GM12892 (cell line): Measurements from ENCODE around the gene LYPLAL1.
"Not testable (repeated sequence)": the region's sequence is repeated elsewhere in the genome, so short reads cannot be mapped to it uniquely, and the experiment has no call there.

Source experiments
- DNase-seq: peaks from one replicate; pipeline ENCODE4 v3.0.0; 2011; ENCODE audit not compliant: insufficient read length
- FAIRE-seq: peaks from 2 replicates; lab custom pipeline; 2011; peaks lifted over from hg19 to GRCh38; lab: Jason Lieb, UNC
- POLR2A ChIP-seq: IDR thresholded peaks from 2 replicates; pipeline ENCODE4 v1.6.1; 2011; ENCODE audit warnings: low read depth, low read length, control low read depth
- POLR2AphosphoS5 ChIP-seq: IDR thresholded peaks from 2 replicates; pipeline ENCODE4 v1.6.1; 2011; ENCODE audit warnings: low read depth, low read length, control low read depth
- TAF1 ChIP-seq: IDR thresholded peaks from 2 replicates; pipeline ENCODE4 v1.6.1; 2011; ENCODE audit warnings: low read depth, mild to moderate bottlenecking, control low read depth, low read length, borderline replicate concordance

LYPLAL1 gene

GRCh38 chr1:219188331-219188803 lies 14.7 kb downstream of the LYPLAL1 start:
- no peak for DNase-seq

DNA sequence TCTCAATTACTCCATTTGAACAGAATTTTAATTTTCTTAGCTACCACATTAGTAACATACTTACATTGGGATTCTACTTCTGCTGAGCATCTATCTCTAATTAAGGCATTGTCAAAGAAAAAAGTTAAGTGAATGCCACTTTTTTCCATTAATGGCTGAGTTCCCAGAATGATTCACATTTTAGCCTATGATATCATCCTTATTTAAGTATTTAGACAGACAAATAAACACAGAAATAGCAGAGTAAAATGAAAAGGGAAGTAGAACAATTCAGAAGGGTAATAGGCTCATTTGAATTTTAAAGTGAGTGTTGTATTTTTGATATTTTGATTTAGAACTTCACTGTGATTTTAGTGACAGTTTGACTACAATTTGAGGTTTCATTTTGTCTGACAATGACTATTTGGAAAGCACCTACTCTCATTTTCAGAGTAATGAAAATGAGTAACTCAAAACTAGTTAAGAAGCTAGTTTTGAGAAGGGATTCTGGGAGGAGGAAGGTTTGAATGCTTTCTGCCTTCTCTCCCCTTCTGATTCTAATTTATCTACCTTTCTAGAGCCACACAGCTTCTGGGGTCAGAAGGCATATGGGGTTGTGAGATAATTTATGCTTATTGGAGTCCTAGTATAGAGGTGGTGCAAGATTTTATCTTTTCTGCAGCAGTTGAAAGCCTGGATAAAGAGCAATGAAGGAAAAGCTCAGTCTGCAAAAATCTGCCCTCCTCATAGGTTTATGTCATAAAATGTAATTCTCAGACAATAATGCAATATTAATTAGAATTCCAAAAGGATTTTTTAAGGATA lies 15.5 kb downstream of the LYPLAL1 start:
- FAIRE-seq (peak; percentile 88), DNase-seq (no peak)
- TF ChIP-seq POLR2AphosphoS5: no peak
- TF ChIP-seq POLR2A: no peak
- no peak for TF ChIP-seq TAF1

More at GRCh38 chr1:219188331-219188803, 14.7 kb downstream of the LYPLAL1 start:
- peak; percentile 78 for FAIRE-seq
- TF ChIP-seq TAF1 (no peak), POLR2A (0 out of 2 replicates have a peak, but pooled peaks have one; percentile 24)

DNA sequence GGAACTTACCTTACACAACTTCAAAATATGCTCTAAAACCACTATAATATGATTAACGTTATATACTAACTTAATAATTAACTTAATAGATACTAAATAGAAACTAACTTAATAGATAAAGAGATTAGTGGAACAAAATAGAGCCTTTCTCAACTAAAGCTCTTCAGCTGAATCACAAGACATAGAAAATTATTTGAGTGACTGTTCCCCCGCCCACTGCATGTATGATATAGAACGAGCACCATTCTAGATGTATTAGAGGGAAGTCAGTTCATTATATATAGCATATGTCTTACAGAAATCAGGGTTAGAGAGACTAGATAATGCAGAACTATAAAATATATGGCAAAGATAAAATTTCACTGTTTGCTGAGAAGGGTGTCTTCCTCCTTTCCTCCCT lies 16.3 kb downstream of the LYPLAL1 start:
- no peak for DNase-seq
- TF ChIP-seq POLR2A (no peak), POLR2AphosphoS5 (no peak), TAF1 (no peak)
- no peak for FAIRE-seq

DNA sequence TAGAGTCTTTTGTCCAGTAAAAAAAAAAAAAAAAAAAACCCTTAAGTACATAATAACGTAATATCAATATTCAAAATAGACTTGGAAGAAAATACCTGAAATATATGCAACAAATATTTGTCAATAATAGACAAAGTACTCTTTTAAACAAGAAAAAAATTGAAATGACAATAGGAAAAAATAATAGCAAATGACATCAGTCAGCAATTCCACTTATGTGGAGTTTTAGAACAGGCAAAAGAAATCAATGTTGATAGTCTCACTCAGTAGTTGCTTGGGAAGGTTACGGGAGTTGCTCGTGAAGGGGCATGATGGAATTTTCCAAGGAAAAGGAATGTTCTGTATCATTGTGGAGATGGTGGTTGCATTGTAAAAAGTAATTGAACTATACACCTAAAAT lies 16.9 kb downstream of the LYPLAL1 start:
- DNase-seq (no peak), FAIRE-seq (no peak)
- no peak for TF ChIP-seq POLR2AphosphoS5
- no peak for TF ChIP-seq POLR2A

DNA sequence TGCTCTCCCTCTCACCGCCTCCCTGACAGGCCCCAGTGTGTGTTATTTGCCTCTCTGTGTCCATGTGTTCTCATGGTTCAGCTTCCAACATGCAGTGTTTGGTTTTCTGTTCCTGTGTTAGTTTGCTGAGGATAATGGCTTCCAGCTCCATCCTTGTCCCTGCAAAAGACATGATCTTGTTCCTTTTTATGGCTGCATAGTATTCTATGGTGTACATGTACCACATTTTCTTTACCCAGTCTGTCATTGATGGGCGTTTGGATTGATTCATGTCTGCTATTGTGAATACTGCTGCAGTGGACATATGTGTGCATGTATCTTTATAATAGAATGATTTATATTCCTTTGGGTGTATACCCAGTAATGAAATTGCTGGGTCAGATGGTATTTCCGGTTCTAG lies 22.2 kb downstream of the LYPLAL1 start:
- DNase-seq, FAIRE-seq: not testable (repeated sequence)

GRCh38 chr1:219201656-219202055 lies 28.0 kb downstream of the LYPLAL1 start:
- DNase-seq (no peak), FAIRE-seq (no peak)
- TF ChIP-seq POLR2A (no peak), TAF1 (no peak)

DNA sequence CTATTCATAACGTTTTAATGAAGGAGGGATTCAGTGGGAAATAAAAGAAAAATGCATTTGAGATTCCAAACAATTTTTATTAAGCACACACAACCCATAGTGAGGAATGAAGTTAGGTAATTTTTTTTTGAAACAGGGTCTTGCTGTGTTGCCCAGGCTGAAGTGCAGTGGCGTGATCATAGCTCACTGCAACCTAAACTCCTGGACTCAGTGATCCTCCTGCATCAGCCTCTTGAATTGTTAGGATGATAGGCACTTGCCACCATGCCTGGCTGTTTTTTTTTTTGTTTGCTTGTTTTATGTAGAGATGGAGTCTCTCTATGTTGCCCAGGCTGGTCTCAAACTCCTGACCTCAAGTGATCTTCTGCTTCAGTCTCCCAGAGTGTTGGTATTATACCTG lies 28.9 kb downstream of the LYPLAL1 start:
- FAIRE-seq (no peak), DNase-seq (no peak)
- TF ChIP-seq TAF1 (no peak), POLR2AphosphoS5 (no peak), POLR2A (no peak)

DNA sequence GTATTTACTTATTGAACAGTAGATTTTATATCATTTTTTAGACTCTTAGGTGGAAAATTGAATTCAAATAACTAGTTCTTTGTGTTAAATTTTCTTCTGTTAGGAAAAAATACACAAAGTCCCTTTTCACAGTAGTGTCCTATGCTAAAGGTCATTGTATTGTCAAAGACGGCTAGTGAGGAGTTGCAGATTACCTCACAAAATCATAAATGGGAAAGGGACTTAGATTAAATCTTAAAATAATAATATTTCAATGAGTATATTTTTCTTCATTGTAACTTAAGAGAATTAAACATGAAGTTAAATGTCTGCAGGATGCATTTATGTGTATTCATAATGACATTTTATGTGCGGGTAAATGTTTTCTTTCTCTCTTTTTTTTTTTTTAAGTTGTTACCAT lies 32.7 kb downstream of the LYPLAL1 start:
- DNase-seq (no peak), FAIRE-seq (no peak)
- no peak for TF ChIP-seq TAF1
- no peak for TF ChIP-seq POLR2A
- TF ChIP-seq POLR2AphosphoS5: no peak

DNA sequence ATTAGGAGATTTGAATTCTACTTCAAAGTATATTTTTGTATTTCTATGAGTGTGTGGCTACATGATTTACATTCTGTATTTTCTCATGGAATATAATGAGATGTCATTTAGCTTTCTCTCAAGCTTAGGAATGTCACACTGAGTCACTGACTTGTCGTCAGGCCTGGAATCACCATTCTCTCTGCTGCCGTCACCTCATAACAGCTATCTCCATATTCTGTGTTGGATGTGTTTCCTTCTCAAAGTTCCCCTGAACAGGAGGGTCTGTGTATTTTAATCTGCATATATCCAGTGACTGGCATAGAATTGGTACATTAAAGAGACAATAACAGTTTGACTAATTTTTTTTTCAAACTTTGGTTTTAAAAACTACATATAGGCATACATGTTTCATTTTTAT lies 35.9 kb downstream of the LYPLAL1 start:
- DNase-seq (no peak), FAIRE-seq (no peak)
- TF ChIP-seq POLR2AphosphoS5: no peak
- no peak for TF ChIP-seq POLR2A

DNA sequence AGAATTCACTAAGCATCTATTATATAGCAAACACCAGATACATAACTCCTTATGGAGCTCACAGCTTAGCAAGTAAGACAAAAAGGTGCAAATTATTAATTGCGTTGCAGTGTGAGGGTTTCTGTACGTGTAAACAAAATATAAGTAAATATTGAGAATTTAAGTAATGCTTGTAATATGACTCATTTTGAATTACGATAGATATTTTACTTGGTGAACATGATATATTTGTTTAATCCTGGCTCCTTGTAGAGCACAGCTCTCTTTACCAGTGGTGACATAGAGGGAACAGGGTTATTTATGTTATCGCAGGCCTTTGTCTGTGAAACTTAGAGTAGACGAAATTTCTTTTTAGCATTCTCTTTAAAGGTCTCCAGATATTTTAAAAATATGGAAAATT lies 36.4 kb downstream of the LYPLAL1 start:
- no peak for DNase-seq
- FAIRE-seq: no peak

GRCh38 chr1:219215477-219215876 lies 41.8 kb downstream of the LYPLAL1 start:
- FAIRE-seq (no peak), DNase-seq (no peak)
- TF ChIP-seq POLR2A: no peak
- TF ChIP-seq TAF1: no peak
- TF ChIP-seq POLR2AphosphoS5: no peak

More for the DNA sequence above, 36.4 kb downstream of the LYPLAL1 start:
- TF ChIP-seq POLR2A: no peak
- no peak for TF ChIP-seq POLR2AphosphoS5
- no peak for TF ChIP-seq TAF1

- TF ChIP-seq POLR2AphosphoS5 (no peak), POLR2A (no peak), TAF1 (no peak)
- FAIRE-seq (no peak), DNase-seq (peak; percentile 3)
Observed at GRCh38 chr1:219220945-219221344, 47.3 kb downstream of the LYPLAL1 start.
